H1 (cell line): Measurements from ENCODE around the gene AMIGO2. TPM values are rescaled to one million over a fixed set of nuclear protein-coding genes. Genes with fewer than 3 reads are reported as not detected.

Source experiments
- MAFK ChIP-seq: IDR thresholded peaks from 2 replicates; pipeline ENCODE4 v1.6.1; 2012; ENCODE audit warnings: low read depth, mild to moderate bottlenecking, improper control_type of control experiment, low read length
- polyA plus RNA-seq, 7 experiments: library from polyadenylated mRNA; depleted of rRNA in 3 of 7; stranded (reverse) in 5 of 7; unstranded in 2 of 7; fragments of >200 nt in 5 of 7; fragments of 200-250 nt in 2 of 7; gene quantifications; 1 replicate in 5 of 7; 2 replicates in 1 of 7; 4 replicates in 1 of 7; pipeline versions ENCODE4 v1.2.1 to v1.2.3, GENCODE V29; 2011 to 2013; ENCODE audit warnings: missing spikeins in 2 of 7, mixed read lengths in 2 of 7
- total RNA-seq: library from RNA; stranded (reverse); fragmentation: NEBNext Ultra II Directional; extraction: Animal tissue kit (Norgen Biotek cat#: 25700); gene quantifications from 2 replicates; pipeline ENCODE4 v1.2.1, GENCODE V29; 2021
- TF ChIP-seq, protein P1 (sequence below): IDR thresholded peaks from 2 replicates; pipeline ENCODE4 v1.6.1; 2011; ENCODE audit warnings: low read depth, mild to moderate bottlenecking, low read length; ENCODE audit not compliant: insufficient read depth

The AMIGO2 gene
- total and polyA plus RNA-seq, 2 of the 8 experiments (the other 6 are each of a cell fraction or from before 2014, with no cell fraction given), result 1.7 to 3.3 TPM

DNA sequence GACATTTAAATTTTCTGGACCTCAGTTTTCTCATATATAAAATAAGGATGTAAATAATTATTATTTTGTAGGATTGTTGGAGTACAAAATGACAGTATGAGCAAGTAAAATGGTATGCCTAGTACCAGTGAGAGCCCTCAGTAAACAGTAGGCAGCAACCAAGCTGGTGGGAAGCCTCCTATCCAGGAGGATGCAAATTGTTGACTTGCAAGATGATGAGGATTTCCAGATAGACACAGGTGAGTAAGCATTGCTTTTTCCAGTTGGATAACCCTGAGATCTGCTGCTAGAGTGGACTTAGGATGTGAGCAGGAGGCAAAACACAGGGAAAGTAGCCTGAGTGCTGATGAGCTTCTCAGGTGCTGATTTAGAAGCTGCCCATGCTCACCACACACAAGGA, 28.2 kb upstream of the AMIGO2 start (continued):
- TF ChIP-seq, protein P1, sequence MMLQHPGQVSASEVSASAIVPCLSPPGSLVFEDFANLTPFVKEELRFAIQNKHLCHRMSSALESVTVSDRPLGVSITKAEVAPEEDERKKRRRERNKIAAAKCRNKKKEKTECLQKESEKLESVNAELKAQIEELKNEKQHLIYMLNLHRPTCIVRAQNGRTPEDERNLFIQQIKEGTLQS, result no peak
- no peak for TF ChIP-seq MAFK
